Measurements from ENCODE around the gene GSTT2B. TPM values are rescaled to one million over a fixed set of nuclear protein-coding genes. Genes with fewer than 3 reads are reported as not detected.
"Not testable (repeated sequence)": the region's sequence is repeated elsewhere in the genome, so short reads cannot be mapped to it uniquely, and the experiment has no call there.

Gene GSTT2B
- polyA plus RNA-seq, 3 donors = 5.0 to 20.3 (median 17.0) TPM

- not testable (repeated sequence) for DNase-seq (ENCODE audit: low read depth in 3 of 3, low spot score in 2 of 3)
These were observed 11.2 kb downstream of the GSTT2B start for GRCh38 chr22:23949764-23950163.

- DNase-seq (ENCODE audit: low read depth in 3 of 3, low spot score in 2 of 3) = not testable (repeated sequence)
These were observed 13.6 kb downstream of the GSTT2B start for GRCh38 chr22:23947391-23947790.

GRCh38 chr22:23940166-23940565, 20.8 kb downstream of the GSTT2B start:
- not testable (repeated sequence) for DNase-seq (ENCODE audit: low read depth in 3 of 3, low spot score in 2 of 3)

GRCh38 chr22:23939017-23939357, 22.0 kb downstream of the GSTT2B start:
- DNase-seq (ENCODE audit: low read depth in 3 of 3, low spot score in 2 of 3) = no peak

GRCh38 chr22:23938328-23939016, 22.5 kb downstream of the GSTT2B start:
- DNase-seq (ENCODE audit: low read depth in 3 of 3, low spot score in 2 of 3) = no peak

DNA sequence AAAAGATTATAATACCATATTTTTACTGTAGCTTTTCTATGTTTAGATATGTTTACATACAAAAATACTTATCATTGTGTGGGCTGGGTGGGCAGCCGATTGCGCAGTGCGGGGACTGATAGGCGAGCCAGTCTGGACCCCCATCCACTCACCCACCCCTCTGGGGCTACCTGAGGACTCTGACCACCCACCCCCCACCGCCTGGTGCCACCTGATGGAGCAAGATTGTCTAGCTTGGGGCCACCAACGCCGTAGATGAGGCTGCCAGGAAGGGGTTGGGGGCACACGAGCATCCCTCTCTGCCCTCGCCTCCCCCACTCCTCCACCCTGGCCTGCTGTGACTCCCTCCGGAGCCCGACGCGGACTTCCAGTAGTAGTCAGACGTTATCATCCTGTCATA, 34.4 kb downstream of the GSTT2B start:
- DNase-seq (ENCODE audit: low read depth in 3 of 3, low spot score in 2 of 3) = no peak

- DNase-seq (ENCODE audit: low read depth in 3 of 3, low spot score in 2 of 3) = no peak
These were observed 35.9 kb downstream of the GSTT2B start for GRCh38 chr22:23925020-23925606.

GRCh38 chr22:23922921-23923320, 38.1 kb downstream of the GSTT2B start:
- no peak for DNase-seq (ENCODE audit: low read depth in 3 of 3, low spot score in 2 of 3)

DNA sequence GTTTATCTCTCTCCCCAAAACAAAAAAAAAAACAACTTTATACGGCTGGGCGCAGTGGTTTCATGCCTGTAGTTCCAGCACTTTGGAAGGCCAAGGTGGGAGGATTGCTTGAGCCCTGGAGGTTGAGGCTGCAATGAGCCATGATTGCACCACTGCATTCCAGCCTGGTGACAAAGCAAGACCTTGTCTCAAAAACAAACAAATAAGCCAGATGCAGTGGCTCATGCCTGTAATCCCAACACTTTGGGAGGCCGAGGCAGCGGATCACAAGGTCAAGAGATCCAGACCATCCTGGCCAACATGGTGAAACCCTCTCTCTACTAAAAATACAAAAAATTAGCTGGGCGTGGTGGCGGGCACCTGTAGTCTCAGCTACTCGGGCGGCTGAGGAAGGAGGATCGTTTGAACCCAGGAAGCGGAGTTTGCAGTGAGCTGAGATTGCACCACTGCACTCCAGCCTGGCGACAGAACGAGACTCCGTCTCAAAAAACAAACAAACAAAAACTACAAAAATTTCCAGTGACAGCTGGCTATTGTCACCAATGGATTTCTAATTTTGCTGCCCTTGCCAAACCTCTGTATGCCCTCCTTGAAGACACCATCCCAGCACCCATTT, 39.3 kb downstream of the GSTT2B start:
- DNase-seq (ENCODE audit: low read depth in 3 of 3, low spot score in 2 of 3) = not testable (repeated sequence)

GRCh38 chr22:23920267-23920611, 40.8 kb downstream of the GSTT2B start:
- DNase-seq (ENCODE audit: low read depth in 3 of 3, low spot score in 2 of 3) = not testable (repeated sequence)

DNA sequence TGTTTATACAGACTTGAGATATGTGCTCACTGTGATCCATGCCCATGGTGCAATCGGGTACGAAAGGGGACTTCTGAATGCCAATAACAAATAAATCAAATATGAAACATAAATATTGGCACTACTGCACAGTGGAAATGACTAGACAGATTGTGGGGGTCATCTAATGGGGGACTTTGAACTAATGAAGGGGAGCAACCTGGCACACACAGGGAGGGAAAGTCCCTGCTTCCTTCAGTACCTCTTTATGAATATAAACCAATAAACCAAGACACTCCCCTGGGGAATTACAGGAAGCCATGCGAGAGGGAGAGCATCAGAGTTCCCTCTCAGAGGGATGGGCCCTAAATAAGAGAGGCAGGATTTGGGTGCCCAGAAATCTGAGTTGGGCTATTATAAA, 45.7 kb downstream of the GSTT2B start:
- DNase-seq (ENCODE audit: low read depth in 3 of 3, low spot score in 2 of 3) = no peak

DNA sequence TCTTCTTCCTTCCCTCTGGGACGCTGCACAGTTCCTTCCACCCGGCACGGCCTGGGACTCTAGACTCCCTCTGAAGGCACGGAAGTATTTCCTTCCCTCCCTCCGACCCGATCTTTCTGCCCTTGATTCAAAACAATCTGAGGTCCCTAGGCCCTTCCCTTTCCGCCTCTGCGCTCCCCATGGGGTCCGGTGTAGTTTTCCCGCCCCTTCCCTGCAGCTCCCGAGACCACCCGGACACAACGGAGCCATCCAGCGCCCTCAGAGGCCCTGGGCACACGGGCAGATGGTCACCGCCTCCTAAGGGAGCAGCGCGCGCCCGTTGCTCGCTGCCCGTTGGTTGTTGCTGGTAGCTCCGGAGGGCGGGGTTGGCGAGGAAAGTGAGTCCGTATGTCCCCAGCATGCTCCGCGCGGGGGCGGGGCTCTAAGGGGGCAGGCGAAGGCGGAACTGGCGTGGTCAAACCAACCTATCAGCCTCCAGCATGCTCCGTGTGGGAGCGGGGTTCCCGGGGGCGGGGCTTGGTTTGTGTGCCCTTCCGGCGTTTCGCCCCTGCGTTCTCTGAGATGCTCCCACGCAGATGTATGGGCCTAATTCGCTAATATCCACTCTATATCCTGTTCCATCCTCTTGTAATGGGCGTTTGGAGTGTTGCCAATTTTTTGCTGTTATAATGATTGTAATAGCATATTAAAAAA, 47.2 kb downstream of the GSTT2B start:
- peak; percentile 88 to 96 (median 96) for DNase-seq (ENCODE audit: low read depth in 3 of 3, low spot score in 2 of 3)

DNA sequence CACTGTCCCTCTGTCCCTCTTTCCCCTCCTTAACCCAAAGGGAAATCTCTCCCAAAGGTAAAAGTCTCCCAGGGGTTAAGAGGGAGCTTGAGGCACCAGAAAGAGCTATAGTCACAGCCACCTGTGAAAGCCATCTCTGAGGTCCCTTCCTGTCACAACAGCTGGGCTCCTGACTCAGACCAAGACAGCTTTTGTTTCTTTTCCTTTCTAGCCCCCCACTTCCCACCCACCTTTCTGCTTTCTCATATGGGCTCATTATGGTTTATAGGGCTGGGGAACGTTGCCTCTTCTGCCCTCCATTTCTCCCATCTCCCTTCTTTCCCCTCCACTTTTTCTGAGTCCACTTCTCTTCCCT, 47.7 kb downstream of the GSTT2B start:
- DNase-seq (ENCODE audit: low read depth in 3 of 3, low spot score in 2 of 3) = no peak

GRCh38 chr22:23912293-23912903, 48.6 kb downstream of the GSTT2B start:
- DNase-seq (ENCODE audit: low read depth in 3 of 3, low spot score in 2 of 3) = no peak

- no peak for DNase-seq (ENCODE audit: low read depth in 3 of 3, low spot score in 2 of 3)
These were observed 49.5 kb downstream of the GSTT2B start for GRCh38 chr22:23911318-23911980.

GRCh38 chr22:23910496-23911190, 50.4 kb downstream of the GSTT2B start:
- DNase-seq (ENCODE audit: low read depth in 3 of 3, low spot score in 2 of 3) = no peak

- DNase-seq (ENCODE audit: low read depth in 3 of 3, low spot score in 2 of 3) = no peak
These were observed 51.6 kb downstream of the GSTT2B start for GRCh38 chr22:23909296-23909898.

DNA sequence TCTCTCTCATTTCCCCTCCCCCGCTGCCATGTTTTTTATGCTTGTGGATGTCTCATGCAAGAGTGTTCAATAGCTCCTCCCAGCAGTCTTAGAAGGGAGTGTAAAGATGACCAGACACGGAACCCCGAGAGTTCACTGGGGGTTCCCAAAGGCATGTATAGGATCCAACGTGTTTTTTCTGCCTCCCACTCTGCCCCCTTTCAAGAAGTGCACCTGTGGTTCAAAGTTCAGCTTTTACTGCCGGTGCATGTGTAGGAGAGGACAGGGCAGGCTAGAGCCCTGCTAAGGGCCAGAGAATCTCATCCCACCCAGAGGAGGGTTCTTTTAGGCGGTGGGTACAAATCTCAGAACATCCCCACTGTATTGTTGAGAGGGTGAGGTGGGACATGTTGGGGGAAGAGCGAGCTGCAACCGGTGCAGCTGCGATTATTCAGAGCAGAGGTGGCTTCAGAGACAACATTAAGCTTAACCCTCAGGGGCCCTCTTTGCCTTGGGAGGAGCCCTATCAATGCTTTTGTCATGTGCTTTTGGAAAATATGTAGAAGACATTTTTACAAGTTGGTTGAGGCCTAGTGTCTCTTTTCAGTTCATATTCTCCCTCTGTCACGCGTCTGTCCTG, 52.3 kb downstream of the GSTT2B start:
- no peak for DNase-seq (ENCODE audit: low read depth in 3 of 3, low spot score in 2 of 3)

- not testable (repeated sequence) for DNase-seq (ENCODE audit: low read depth in 3 of 3, low spot score in 2 of 3)
These were observed 53.6 kb downstream of the GSTT2B start for GRCh38 chr22:23907423-23907822.
